ENCODE results near the gene AKAP6.

DNA sequence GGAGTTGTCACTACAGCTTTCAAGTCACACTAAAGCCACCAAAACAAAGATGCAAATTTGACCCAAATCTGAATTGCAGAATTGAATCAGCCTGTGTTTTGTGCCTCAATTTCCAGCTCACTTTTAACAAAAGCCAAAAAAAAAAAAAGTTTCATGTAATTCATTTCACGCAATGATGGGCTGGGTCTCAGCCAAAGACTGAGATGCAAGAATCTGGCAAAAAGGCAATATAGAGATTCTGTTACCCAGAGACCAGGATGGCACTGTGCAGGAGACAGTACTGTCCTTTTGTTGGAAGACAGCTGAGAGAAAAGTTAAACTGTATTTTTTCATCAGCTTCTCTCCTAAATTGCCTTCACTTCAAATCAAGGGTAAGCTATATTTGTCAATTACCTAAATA is 403.9 kb downstream of the AKAP6 start:
- TF ChIP-seq EGR1 (IDR thresholded peaks at IDR 0.05; ENCODE audit: low read depth): no peak
- no peak for TF ChIP-seq ZFX (IDR thresholded peaks at IDR 0.05)
- TF ChIP-seq, protein P1, sequence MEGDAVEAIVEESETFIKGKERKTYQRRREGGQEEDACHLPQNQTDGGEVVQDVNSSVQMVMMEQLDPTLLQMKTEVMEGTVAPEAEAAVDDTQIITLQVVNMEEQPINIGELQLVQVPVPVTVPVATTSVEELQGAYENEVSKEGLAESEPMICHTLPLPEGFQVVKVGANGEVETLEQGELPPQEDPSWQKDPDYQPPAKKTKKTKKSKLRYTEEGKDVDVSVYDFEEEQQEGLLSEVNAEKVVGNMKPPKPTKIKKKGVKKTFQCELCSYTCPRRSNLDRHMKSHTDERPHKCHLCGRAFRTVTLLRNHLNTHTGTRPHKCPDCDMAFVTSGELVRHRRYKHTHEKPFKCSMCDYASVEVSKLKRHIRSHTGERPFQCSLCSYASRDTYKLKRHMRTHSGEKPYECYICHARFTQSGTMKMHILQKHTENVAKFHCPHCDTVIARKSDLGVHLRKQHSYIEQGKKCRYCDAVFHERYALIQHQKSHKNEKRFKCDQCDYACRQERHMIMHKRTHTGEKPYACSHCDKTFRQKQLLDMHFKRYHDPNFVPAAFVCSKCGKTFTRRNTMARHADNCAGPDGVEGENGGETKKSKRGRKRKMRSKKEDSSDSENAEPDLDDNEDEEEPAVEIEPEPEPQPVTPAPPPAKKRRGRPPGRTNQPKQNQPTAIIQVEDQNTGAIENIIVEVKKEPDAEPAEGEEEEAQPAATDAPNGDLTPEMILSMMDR (IDR thresholded peaks at IDR 0.05 in 2 of 3, conservative IDR thresholded peaks at IDR 0.05 in 1 of 3; ENCODE audit: borderline replicate concordance in 1 of 3, insufficient read depth in 1 of 3, low read depth in 2 of 3, low read length in 2 of 3): no peak
- no peak for TF ChIP-seq JUND (IDR thresholded peaks at IDR 0.05)
- TF ChIP-seq ZNF274 (IDR thresholded peaks at IDR 0.05; ENCODE audit: low read depth, low read length): no peak
- TF ChIP-seq, protein P2, sequence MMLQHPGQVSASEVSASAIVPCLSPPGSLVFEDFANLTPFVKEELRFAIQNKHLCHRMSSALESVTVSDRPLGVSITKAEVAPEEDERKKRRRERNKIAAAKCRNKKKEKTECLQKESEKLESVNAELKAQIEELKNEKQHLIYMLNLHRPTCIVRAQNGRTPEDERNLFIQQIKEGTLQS (IDR thresholded peaks at IDR 0.05): no peak
- TF ChIP-seq, protein P3, sequence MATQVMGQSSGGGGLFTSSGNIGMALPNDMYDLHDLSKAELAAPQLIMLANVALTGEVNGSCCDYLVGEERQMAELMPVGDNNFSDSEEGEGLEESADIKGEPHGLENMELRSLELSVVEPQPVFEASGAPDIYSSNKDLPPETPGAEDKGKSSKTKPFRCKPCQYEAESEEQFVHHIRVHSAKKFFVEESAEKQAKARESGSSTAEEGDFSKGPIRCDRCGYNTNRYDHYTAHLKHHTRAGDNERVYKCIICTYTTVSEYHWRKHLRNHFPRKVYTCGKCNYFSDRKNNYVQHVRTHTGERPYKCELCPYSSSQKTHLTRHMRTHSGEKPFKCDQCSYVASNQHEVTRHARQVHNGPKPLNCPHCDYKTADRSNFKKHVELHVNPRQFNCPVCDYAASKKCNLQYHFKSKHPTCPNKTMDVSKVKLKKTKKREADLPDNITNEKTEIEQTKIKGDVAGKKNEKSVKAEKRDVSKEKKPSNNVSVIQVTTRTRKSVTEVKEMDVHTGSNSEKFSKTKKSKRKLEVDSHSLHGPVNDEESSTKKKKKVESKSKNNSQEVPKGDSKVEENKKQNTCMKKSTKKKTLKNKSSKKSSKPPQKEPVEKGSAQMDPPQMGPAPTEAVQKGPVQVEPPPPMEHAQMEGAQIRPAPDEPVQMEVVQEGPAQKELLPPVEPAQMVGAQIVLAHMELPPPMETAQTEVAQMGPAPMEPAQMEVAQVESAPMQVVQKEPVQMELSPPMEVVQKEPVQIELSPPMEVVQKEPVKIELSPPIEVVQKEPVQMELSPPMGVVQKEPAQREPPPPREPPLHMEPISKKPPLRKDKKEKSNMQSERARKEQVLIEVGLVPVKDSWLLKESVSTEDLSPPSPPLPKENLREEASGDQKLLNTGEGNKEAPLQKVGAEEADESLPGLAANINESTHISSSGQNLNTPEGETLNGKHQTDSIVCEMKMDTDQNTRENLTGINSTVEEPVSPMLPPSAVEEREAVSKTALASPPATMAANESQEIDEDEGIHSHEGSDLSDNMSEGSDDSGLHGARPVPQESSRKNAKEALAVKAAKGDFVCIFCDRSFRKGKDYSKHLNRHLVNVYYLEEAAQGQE (IDR thresholded peaks at IDR 0.05; ENCODE audit: low read depth): no peak
- TF ChIP-seq EZH2 (IDR thresholded peaks at IDR 0.05): no peak
